ENCODE results near the gene RPS6KB2. TPM values are rescaled to one million over a fixed set of nuclear protein-coding genes. Genes with fewer than 3 reads are reported as not detected.

The RPS6KB2 gene
- total and polyA plus RNA-seq, 9 of the 15 experiments (the other 6 are each of a cell fraction or from before 2014, with no cell fraction given) = 0.42 to 122 (median 82.6) TPM

DNA sequence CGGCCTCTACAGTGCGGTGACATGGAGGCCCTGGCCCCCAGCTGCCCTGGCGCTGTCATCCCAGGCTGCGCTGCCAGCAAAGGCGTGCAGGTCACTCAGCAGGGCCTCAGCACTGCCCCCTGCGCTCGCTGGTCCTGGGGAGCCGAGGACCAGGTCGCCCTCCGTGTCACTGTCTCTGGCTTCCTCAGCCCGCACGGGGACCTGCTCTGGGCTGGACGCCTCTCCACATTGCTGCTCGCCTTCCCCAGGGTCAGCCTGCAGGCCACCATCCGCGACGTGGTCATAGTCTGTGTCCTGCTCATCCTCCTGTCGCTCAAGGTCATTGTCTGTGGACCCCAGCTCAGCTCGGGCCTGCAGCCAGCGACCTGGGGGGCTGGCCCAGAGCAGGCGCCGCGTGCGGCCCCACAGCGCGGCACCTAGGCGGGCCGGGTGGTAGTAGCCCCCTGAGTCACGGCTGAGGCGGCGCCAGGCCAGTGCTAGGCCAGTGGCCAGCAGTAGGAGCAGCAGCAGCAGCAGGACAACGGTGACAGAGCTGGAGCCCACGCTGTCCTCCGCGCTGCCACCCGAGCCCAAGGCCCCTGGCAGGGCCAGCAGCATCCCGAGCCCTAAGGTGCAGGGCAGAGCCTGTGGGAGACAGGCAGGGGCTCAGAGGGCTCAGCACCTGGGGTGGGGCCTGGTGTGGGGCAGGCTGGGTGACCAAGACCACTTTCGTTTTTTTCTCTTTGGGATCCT, 7.6 kb downstream of the RPS6KB2 start (continued):
- TF ChIP-seq, protein P1, sequence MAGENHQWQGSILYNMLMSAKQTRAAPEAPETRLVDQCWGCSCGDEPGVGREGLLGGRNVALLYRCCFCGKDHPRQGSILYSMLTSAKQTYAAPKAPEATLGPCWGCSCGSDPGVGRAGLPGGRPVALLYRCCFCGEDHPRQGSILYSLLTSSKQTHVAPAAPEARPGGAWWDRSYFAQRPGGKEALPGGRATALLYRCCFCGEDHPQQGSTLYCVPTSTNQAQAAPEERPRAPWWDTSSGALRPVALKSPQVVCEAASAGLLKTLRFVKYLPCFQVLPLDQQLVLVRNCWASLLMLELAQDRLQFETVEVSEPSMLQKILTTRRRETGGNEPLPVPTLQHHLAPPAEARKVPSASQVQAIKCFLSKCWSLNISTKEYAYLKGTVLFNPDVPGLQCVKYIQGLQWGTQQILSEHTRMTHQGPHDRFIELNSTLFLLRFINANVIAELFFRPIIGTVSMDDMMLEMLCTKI (IDR thresholded peaks at IDR 0.05; ENCODE audit: partially characterized antibody) = no peak
- TF ChIP-seq CHD1 (IDR thresholded peaks at IDR 0.05; ENCODE audit: low read length) (no peak), TEAD1 (CRISPR knock-in tag; IDR thresholded peaks at IDR 0.05) (peak in 1 of 2 experiments; percentile 39; a peak in 1 of 4 replicates), ZNF589 (CRISPR knock-in tag; IDR thresholded peaks at IDR 0.05; ENCODE audit: low read depth) (0 out of 2 replicates have a peak, but pooled peaks have one; percentile 1)
- TF ChIP-seq, protein P2, sequence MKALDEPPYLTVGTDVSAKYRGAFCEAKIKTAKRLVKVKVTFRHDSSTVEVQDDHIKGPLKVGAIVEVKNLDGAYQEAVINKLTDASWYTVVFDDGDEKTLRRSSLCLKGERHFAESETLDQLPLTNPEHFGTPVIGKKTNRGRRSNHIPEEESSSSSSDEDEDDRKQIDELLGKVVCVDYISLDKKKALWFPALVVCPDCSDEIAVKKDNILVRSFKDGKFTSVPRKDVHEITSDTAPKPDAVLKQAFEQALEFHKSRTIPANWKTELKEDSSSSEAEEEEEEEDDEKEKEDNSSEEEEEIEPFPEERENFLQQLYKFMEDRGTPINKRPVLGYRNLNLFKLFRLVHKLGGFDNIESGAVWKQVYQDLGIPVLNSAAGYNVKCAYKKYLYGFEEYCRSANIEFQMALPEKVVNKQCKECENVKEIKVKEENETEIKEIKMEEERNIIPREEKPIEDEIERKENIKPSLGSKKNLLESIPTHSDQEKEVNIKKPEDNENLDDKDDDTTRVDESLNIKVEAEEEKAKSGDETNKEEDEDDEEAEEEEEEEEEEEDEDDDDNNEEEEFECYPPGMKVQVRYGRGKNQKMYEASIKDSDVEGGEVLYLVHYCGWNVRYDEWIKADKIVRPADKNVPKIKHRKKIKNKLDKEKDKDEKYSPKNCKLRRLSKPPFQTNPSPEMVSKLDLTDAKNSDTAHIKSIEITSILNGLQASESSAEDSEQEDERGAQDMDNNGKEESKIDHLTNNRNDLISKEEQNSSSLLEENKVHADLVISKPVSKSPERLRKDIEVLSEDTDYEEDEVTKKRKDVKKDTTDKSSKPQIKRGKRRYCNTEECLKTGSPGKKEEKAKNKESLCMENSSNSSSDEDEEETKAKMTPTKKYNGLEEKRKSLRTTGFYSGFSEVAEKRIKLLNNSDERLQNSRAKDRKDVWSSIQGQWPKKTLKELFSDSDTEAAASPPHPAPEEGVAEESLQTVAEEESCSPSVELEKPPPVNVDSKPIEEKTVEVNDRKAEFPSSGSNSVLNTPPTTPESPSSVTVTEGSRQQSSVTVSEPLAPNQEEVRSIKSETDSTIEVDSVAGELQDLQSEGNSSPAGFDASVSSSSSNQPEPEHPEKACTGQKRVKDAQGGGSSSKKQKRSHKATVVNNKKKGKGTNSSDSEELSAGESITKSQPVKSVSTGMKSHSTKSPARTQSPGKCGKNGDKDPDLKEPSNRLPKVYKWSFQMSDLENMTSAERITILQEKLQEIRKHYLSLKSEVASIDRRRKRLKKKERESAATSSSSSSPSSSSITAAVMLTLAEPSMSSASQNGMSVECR (CRISPR knock-in tag; IDR thresholded peaks at IDR 0.05) = no peak

All from K562 (cell line).